ENCODE measurements around the gene SLC36A1.

The SLC36A1 gene

GRCh38 chr5:151531581-151531980 lies 84.2 kb downstream of the SLC36A1 start:
- in situ Hi-C loops (cut with MboI; ENCODE audit: low sequenced_read_pairs): no loop called here

- in situ Hi-C loops (cut with MboI; ENCODE audit: low sequenced_read_pairs): no loop called here
These were observed 85.0 kb downstream of the SLC36A1 start for GRCh38 chr5:151532416-151532815.

- in situ Hi-C loops (cut with MboI; ENCODE audit: low sequenced_read_pairs): no loop called here
These were observed 86.9 kb downstream of the SLC36A1 start for GRCh38 chr5:151534350-151534749.

- in situ Hi-C loops (cut with MboI; ENCODE audit: low sequenced_read_pairs): no loop called here
These were observed 89.6 kb downstream of the SLC36A1 start for GRCh38 chr5:151537044-151537443.

- in situ Hi-C loops (cut with MboI; ENCODE audit: low sequenced_read_pairs): no loop called here
These were observed 94.2 kb downstream of the SLC36A1 start for GRCh38 chr5:151541571-151541970.

Measured in HL-60/S4 treated with retinoic acid at 250 ng/mL for 4 days and 3 days (cell line).